HG03457 (cell line): ENCODE measurements around the gene EYA2.
"Not testable (repeated sequence)": the region's sequence is repeated elsewhere in the genome, so short reads cannot be mapped to it uniquely, and the experiment has no call there.

ENCODE experiments used
- ATAC-seq: cut with Tn5 transposase; IDR thresholded peaks from one replicate; pipeline ENCODE4 v1.9.1; 2021; ENCODE audit warnings: moderate number of reproducible peaks; ENCODE audit not compliant: unreplicated experiment

EYA2 gene

DNA sequence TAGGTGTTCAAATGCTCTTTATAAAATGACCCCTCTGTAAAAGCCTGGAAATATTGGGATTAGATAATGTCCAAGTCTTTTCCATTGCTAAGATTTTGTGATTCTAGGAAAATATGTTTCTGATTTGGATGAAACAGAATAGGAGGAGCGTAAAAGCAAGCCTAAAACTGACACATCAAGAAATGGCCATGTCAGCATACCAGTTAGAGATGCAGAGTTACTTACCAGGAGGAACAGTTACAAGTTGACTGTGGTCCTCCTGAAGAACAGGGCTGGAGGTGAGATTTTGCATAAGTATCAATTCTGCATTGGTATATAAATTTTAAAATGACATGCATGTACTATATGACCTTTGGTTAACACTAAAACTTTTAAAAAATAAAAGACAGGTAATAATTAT is 35.3 kb downstream of the EYA2 start:
- no peak for ATAC-seq

- no peak for ATAC-seq
Measured at GRCh38 chr20:46930640-46931339, 36.1 kb downstream of the EYA2 start.

DNA sequence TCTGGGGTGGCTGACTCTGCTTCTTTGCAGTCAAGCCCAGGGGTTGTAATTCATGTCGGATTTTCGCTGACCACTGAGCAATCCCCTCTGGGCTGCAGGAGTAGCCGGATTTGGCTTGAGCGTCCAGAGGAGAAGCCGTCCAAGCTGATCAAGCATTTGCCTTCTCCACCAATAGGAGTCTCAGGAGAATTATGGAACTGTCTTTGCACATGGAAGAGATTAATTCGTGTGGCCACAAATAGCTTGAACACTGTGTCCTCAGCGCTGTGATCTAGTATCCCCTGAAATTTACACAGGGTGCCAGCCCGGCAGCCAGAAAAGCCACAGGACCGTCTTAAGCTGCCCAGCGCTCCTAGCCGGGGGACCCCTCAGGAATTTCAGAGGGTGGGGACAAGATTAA is 37.1 kb downstream of the EYA2 start:
- ATAC-seq = no peak

- ATAC-seq = not testable (repeated sequence)
Measured at GRCh38 chr20:46932439-46932838, 37.8 kb downstream of the EYA2 start.

- ATAC-seq = no peak
Measured at GRCh38 chr20:46933150-46933549, 38.5 kb downstream of the EYA2 start.

DNA sequence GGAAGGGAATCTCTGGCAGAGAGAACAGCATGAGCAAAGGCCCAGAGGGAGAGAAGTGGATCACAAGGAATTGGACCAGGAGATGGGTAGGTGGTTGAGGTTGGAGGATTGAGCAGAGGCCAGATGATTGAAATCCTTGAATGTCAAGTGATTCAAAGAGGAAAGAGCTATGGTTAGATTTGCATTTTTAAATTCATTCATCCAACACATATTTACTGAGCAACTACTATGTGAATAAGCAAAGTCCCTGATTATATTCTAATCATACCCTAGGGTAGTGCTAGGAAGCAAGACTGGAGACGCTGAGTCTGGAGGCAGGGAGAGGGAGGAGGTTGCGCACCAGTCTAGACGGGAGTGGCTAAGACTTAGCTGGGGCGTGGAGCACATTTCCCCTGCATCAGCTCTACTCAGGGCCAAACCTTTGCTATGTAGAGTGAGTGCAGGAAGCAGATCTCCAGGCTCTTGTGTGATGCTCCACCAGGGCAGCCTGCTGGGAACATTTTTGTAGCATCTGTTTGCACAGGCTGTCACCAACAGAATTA is 40.2 kb downstream of the EYA2 start:
- ATAC-seq = no peak

- no peak for ATAC-seq
Measured at GRCh38 chr20:46935394-46936017, 40.9 kb downstream of the EYA2 start.

DNA sequence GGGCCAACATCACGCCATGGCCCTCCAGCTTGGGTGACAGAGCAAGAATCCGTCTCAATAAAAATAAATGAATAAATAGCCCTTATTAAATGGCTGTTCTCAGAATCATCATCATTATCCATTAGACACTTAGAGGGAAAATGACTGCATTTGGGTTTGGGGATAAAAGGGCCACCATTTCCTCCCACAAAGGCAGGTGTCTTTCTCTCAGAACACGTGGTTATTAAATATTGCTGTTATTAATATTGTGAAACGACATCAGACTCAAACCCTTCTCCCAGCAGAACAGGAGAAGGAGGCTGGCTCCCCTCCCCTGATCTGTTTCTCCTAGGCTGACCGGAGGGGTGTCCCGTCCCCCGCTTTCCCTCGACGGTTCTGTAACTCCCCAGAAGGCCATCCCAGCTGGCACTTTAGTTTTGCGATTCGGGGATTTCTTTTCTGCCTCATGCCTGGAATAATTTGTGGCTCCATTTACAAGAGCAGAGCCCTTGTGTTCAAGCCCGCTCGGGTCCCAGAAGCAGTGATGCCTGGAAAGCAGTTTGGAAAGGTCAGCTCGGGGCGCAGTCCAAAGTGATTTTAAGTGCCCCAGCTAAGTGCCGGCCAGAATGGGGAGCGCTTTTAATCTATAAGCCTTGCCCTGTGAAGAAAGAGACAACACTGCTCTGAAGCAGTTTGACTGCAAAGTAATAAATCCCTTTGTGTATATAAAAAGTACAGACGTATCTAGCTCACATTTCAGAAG is 41.9 kb downstream of the EYA2 start:
- ATAC-seq = no peak

DNA sequence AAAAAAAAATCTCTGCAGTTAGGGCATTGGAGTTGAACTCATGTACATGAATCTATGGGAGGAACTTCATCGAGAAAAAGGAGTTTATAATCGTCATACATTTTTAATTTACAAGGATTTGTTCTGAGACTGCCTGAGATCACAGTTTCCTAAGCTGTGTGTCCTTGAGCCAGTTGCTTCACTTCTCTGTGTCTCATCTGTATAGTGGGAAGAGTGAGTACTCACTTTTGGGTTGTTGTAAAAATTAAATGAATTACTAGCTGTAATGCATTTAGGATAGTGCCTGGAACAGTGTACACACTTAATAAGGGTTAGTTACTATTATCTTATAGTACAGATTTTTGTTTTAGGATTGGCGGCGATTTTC is 42.5 kb downstream of the EYA2 start:
- no peak for ATAC-seq

GRCh38 chr20:46937533-46938226 is 43.0 kb downstream of the EYA2 start:
- no peak for ATAC-seq

DNA sequence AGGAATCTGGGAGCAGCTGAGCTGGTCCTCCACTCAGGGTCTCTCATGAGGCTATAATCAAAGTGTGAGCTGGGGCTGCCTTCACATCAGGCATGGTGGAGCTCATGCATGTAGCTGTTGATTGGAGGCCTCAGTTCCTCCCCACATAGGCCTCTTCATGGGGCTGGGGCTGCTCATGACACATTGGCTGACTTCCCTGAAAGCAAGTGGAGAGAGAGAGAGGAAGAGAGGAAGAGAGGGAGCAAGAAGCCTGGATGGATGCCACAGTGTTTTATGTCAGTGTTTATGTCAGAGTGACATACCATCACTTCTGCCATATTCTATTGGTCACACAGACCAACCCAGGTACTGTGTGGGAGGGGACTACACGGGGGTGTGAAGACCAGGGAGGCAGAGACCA is 43.8 kb downstream of the EYA2 start:
- ATAC-seq = no peak

DNA sequence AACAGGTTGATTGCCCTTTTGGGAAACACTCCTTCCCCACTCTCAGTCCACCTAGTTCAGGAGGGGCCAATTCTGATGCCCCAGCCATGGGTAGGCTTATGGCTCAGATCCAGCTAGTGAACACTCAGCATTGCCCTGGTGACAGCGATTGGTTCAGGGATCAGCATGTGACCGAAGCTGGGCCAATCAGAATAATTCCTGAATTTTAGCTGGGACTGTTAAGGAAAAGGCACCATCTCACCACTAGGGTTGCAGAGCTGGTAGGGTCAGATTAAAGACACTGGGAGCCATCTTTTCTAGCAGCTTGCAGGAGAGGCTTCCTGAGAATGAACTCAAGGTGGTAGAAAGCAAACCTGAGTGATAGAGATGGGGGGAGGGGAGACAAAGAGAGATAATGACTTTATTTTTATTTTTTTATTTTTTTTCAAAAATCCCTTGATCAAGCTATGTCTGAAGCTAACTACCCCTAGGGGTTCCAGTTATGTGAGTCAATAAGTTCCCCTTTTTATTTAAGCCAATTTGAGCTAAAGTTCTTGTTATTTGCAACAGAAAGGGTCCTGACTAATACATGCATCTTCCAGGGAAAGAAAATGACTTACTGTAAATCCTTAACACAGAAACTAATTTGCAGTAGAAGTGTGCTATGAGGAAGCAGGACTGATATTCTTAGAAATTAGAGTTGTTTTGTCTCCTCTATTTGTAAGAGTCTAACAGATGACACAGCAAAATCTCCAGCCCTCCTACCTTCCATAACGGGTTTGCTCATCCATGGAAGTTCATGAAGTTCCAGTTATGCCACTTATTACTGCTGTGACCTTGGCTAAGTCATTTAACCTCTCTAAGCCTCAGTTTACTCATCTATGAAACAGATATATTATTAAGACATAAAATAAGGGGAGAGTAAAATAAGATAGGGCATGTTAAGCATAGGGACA is 44.7 kb downstream of the EYA2 start:
- ATAC-seq = no peak

DNA sequence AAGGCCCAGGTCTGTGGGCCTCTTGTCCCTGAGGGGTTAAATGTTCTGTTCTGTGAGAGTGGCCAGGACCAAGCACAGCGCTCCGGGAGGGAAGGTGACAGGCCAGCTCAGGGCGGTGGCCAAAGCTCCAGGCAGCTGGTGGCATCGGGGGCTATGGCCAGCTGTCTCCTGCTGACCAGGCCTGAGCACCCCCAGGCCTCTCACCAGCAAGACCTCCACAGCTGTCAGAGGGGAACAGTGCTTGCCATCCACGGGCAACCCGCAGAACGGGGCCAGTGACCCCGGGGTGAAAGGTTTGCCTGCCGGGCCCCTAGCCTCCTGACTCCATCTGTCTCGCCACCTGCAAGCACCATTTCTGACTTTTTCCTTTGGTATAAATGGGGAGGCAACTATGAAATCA is 46.0 kb downstream of the EYA2 start:
- no peak for ATAC-seq

- no peak for ATAC-seq
Measured at GRCh38 chr20:46941404-46941803, 46.8 kb downstream of the EYA2 start.

- no peak for ATAC-seq
Measured at GRCh38 chr20:46943861-46944591, 49.4 kb downstream of the EYA2 start.

DNA sequence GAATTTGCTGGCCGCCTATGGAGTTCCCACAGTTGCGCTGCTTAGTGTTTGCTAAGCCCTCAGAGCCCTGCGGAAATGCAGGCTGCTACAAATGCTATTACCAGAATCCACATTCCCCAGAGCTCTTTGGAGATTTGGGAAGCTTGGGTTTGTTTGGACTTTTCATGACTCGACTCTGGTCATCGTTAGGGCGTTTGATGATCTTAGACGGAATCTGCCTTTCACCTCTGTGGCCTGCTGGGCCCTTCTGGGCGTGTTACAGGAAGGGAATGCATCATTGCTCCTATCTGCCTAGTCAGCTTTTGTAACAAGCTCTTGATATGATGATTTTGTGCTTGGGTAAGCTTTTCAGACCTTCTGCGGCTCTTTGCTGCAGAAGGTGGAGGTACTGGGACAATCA is 50.8 kb downstream of the EYA2 start:
- no peak for ATAC-seq

DNA sequence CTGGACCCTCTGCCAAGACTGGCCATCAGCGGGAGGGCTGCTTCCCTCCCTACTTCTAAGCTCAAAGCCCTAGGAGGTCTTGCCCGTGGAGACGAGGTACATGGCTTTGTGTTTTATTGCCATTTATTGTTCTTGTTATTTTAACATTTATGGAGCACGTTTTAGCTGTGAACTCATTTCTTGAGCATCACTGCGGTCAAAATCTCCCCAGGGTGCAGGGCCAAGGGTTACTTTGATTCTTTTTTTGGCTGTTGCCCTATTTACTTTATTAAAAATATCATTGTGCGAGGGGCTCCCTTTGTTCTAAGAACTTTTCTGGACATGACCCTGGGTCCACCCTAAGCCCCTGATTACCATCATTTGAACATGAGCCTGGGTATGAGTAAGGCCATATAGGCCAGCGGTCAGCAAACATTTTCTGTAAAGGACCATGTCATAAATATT is 51.6 kb downstream of the EYA2 start:
- no peak for ATAC-seq

GRCh38 chr20:46946796-46947195 is 52.2 kb downstream of the EYA2 start:
- no peak for ATAC-seq

- ATAC-seq = no peak
Measured at GRCh38 chr20:46948081-46948480, 53.4 kb downstream of the EYA2 start.

DNA sequence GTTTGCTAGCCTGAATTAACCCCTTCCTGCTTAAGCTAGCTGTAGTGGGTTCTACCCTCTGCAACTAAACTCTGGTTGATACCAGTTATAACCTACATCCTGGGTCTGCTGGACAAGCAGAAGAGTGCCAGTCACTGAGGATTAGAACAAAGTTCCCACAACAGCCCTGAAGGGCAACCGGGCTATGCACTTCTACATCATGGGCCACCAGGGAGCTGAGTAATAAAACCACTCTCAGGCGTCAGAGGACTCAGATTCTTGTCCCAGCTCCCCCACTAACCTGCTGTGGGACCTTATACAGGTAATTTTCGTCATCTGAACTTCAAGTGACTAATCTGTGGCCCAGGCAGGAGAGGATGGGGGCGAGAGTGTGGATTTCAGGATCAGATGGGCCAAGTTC is 56.8 kb downstream of the EYA2 start:
- ATAC-seq = no peak
